Skeletal muscle cell (primary cell): Measurements from ENCODE around the gene TSPAN5.

ENCODE experiments used
- DNase-seq: peaks from one replicate; pipeline ENCODE4 v3.0.0-alpha.2; 2010; ENCODE audit warnings: low read depth
- H3K4me3 ChIP-seq: 2 replicates; pipeline ENCODE4 v1.5.1; 2011; ENCODE audit warnings: low read depth, mild to moderate bottlenecking, control low read depth, low read length, moderate library complexity

TSPAN5 gene

DNA sequence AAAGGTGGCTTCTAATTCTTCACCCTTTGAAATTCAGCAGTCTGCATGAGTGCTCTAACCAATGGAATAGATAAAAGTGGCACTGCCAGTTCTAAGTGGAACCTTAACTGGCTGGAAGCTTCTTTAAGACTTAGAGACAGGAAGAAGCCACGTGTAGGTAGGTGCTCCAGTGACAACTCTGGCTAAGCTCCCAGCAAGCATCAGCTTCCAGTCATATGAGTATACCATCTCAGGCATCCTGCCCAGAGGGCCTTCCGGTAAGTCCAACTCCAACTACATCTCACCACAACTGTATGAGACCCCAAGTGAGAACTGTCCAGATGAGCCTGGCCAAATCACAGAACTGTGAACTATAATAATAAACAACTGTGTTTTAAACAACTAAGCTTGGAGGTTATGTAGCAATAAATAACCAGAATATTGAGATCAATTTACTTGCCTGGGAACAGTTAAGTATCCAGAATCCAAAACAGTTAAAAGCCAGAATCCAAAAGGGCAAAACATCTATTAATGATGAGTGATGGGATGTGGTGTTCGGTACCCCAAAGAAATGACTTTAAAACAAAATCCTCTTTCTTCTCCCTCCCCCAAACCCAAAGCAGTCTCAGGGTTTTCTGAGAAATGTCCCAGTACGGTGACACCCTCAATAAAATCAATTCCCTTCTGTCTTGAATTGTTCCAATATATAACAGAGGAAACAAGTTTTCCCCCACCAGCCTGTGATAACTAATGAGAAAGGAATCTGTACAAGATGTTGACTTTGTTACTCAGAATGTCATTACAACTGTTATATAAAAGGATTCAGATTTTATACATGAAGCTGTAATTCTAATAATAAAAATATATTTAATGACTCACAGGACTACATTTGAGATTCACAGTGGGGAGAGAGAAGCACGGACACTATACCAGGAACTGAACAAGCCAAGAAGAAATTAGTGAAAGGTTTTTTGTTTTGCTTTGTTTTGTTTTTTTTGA is 4.2 kb downstream of the TSPAN5 start:
- H3K4me3 ChIP-seq, result peak overlapping the region; percentile 89
- DNase-seq, result peak; percentile 92

- peak; percentile 41 for DNase-seq
- no peak overlapping the region for H3K4me3 ChIP-seq
These were observed 5.4 kb downstream of the TSPAN5 start for GRCh38 chr4:98652996-98653395.

DNA sequence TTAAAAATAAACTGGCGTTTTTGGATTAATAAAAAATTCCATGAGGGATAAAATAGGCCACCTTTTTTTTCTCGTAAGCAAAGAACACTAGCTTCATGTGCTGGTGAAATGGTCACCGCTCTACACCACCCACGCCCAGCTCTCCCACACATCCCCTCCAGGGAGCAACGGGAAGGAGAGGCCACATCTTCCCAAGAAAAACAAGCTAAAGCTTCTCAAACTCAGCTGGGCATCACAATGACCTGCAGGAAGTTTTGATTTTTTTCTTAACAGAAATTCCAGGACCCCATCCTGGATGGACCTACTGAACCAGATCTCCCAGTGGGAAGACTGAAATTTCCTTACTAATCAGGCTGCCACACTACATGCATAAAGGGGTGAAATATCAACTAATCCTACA is 9.8 kb downstream of the TSPAN5 start:
- H3K4me3 ChIP-seq, result no peak overlapping the region
- peak; percentile 23 for DNase-seq

GRCh38 chr4:98646422-98646821 is 12.0 kb downstream of the TSPAN5 start:
- H3K4me3 ChIP-seq, result no peak overlapping the region
- no peak for DNase-seq

DNA sequence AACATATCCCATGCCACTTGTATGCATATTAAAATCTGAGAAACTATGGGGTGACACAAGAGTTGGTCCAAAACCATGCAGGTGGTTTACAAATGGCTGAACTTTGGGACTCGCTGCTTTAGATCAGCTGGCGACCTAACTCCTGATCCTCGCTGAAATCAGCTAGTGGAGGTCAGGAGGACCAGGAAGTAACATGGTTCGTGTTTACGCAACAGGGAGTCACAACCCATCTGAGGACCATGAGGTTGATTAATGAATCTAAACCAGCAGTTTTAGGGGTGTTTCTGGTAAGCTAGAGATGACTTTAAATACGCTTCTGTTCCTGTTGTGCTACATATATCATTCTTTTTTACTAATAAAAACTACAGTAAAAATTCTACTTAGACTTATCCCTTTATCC is 12.9 kb downstream of the TSPAN5 start:
- H3K4me3 ChIP-seq, result no peak overlapping the region
- no peak for DNase-seq

DNA sequence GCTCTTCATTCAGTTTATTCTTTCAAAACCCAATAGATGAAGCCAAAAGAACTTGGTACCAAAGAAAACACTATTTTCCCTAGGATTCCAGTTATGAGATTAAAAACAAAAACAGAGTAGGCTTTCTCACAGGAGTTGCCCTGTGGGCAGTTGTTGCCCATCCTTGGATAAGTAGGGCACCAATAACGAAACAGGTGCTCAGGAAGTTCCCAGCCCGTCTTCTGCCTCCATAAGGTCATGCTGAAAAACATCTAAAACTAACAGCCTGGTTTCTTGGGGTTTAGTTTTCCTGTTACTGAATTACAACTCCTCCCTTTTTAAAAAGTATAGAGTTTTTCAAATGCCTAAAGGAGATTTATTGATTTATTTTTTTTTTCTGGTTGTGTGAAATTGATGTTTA is 14.7 kb downstream of the TSPAN5 start:
- no peak for DNase-seq
- H3K4me3 ChIP-seq, result no peak overlapping the region

DNA sequence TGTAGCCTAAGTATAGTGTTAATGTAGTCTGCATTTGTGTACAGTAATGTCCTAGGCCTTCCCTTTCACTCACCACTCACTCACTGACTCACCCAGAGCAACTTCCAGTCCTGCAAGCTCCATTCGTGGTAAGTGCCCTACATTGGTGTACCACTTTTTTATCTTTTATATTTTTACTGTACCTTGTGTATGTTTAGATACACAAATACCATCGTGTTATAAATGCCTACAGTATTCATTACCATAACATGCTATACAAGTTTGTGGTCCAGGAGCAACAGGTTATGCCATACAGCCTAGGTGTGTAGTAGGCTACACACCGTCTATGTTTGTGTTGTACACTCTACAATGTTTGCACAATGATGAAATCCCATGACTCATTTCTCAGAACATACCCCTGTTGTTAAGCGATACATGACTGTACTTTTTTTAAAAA is 15.4 kb downstream of the TSPAN5 start:
- DNase-seq, result peak; percentile 59
- H3K4me3 ChIP-seq, result no peak overlapping the region

DNA sequence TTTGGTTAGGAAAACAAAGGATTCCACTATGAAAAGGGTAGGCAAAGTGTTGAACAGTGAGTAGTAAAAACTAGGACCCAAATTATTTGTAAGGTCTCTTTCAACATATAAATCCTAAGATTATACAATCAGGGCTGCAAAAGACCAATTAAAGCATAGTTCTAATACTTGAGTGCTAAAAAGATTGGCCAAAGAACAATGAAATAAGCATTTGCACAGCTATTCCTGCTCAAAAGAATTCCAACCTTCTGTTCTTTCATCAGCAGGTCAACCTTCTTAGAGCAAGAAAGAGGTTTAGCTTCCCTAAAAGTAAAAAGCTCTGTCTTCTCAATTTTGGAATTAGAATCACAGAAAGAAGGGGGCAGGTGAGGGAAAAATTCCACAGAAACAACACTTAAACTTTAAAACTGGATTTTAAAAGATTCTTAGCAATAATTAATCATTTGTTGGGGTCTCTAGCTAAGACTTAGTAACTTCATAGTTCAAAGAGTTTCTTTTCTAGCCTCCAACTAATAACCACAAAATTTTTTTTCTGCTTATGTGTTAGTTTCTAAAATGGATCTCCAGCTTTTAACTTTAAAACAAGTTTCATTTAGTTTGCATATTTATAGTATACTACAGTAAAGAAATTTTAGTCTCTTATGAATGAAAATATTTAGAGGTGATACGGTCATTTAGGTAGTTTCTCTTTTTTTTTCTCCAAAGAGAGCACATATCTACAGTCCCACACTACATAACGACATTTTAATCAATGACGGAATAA is 16.3 kb downstream of the TSPAN5 start:
- no peak overlapping the region for H3K4me3 ChIP-seq

GRCh38 chr4:98641376-98641775 is 17.0 kb downstream of the TSPAN5 start:
- H3K4me3 ChIP-seq, result no peak overlapping the region
- DNase-seq, result no peak

More for the DNA sequence above, 16.3 kb downstream of the TSPAN5 start:
- DNase-seq, result no peak

GRCh38 chr4:98639523-98639922 is 18.9 kb downstream of the TSPAN5 start:
- DNase-seq, result no peak
- no peak overlapping the region for H3K4me3 ChIP-seq

- DNase-seq, result no peak
- no peak overlapping the region for H3K4me3 ChIP-seq
These were observed 19.3 kb downstream of the TSPAN5 start for GRCh38 chr4:98639108-98639507.

DNA sequence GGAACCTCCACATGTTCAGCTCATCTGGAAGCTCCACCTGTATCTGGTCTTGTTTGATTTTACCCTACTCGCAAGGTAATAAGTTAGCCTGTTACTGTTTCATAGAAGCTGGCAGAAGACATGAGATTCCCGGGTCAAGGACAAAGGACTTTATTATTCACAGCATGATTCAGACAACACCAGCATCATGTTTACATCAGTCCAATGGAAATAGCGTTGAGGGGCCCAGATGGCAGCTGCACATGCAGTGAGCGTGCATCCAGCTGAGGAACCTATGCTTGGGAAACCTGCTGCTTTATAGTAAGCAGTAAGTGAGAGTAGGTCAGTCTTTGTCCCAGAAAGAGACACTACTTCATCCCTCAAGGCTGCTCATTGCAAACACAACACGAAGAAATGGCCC is 19.8 kb downstream of the TSPAN5 start:
- no peak overlapping the region for H3K4me3 ChIP-seq
- DNase-seq, result no peak

DNA sequence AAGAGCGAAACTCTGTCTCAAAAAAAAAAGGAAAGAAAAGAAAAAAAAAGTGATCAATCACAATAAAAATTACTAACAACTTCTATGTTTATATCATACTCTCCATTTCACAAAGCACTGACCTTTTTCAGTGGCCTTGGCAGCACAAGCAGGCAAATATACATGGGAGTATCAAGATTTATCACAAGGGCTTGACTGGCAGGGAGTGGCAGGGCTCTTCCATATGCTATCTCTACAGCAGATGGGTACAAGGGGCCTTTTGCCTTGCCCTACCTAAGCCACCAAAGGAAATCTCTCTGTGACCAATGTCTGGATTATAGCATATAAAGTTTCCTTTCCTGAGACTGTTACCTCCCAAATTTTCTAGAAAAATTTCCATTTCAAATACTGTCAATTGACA is 24.4 kb downstream of the TSPAN5 start:
- H3K4me3 ChIP-seq, result no peak overlapping the region
- DNase-seq, result no peak

DNA sequence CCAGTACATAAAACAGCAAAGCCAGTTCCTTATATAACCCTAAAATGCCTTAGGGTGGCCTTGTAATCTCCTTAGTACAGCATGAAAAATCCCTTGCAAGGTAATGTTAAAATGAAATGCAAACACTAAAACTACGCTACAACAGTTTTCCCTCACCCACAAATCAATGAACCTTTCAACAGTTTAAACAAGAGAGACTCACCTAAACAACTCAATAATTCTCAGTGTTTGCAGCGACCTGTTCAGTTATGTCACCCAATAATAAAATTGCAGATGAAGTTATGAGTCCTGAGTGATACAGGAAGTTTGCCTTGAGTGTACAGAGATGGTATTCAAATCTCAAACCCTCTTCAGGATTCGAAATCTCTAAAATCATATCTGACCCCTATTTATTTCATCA is 25.3 kb downstream of the TSPAN5 start:
- H3K4me3 ChIP-seq, result no peak overlapping the region
- DNase-seq, result no peak

GRCh38 chr4:98632258-98632657 is 26.2 kb downstream of the TSPAN5 start:
- H3K4me3 ChIP-seq, result no peak overlapping the region
- no peak for DNase-seq

GRCh38 chr4:98631506-98631905 is 26.9 kb downstream of the TSPAN5 start:
- no peak for DNase-seq
- H3K4me3 ChIP-seq, result no peak overlapping the region

GRCh38 chr4:98630737-98631454 is 27.5 kb downstream of the TSPAN5 start:
- H3K4me3 ChIP-seq, result no peak overlapping the region
- DNase-seq, result no peak

GRCh38 chr4:98627531-98628257 is 30.7 kb downstream of the TSPAN5 start:
- no peak overlapping the region for H3K4me3 ChIP-seq
- DNase-seq, result peak; percentile 57

GRCh38 chr4:98626350-98626749 is 32.1 kb downstream of the TSPAN5 start:
- DNase-seq, result peak; percentile 76
- H3K4me3 ChIP-seq, result no peak overlapping the region
